Mammary epithelial cell (primary cell): ENCODE results near the gene BCAR1.
"Not testable (repeated sequence)": the region's sequence is repeated elsewhere in the genome, so short reads cannot be mapped to it uniquely, and the experiment has no call there.

Experiments
- CTCF ChIP-seq, 2 donors: IDR thresholded peaks in 1 of 2; conservative IDR thresholded peaks in 1 of 2; 2 replicates each; pipeline ENCODE4 v1.5.1; 2011 to 2012; ENCODE audit warnings: inconsistent platforms in 2 of 2, low read length in 2 of 2, mild to moderate bottlenecking in 2 of 2, control low read depth in 1 of 2, low read depth in 1 of 2; ENCODE audit not compliant: insufficient read depth in 1 of 2; ENCODE audit errors: extremely low read depth in 1 of 2
- EZH2 ChIP-seq: IDR thresholded peaks from 2 replicates; pipeline ENCODE4 v1.6.1; 2012; ENCODE audit warnings: low read length, inconsistent platforms, borderline replicate concordance

- TF ChIP-seq CTCF (conservative IDR thresholded peaks at IDR 0.05 in 1 of 2, IDR thresholded peaks at IDR 0.05 in 1 of 2; ENCODE audit: extremely low read depth in 1 of 2, insufficient read depth in 1 of 2, low read depth in 1 of 2, low read length in 2 of 2); EZH2: not testable (repeated sequence)
Observed at GRCh38 chr16:75205438-75205837, 46.0 kb downstream of the BCAR1 start.
